ENCODE data around the gene KIAA1614.
A peak's percentile ranks its signal among the peaks of the same experiment; 100 is the strongest.

KIAA1614 gene

GRCh38 chr1:180971273-180971997 is 58.7 kb downstream of the KIAA1614 start:
- Histone ChIP-seq H3K9me3 (ENCODE audit: control insufficient read depth in 1 of 2, low read length in 2 of 2) (no peaks in the 10 kb centered on the region), H3K27ac (ENCODE audit: low read depth, low read length) (no peak overlapping the region), H3K9ac (ENCODE audit: low read depth in 1 of 2, low read length in 2 of 2) (no peak overlapping the region), H3K27me3 (ENCODE audit: control insufficient read depth in 1 of 2, insufficient read depth in 2 of 2, low read length in 2 of 2) (no peaks in the 10 kb centered on the region), H3K4me1 (ENCODE audit: control insufficient read depth in 1 of 2, insufficient read depth in 2 of 2, low read length in 2 of 2) (peaks cover 14 to 35% of the 10 kb centered on the region in 2 donors), H3K4me3 (ENCODE audit: low read depth in 1 of 2, low read length in 2 of 2) (no peak overlapping the region), H3K36me3 (ENCODE audit: control insufficient read depth in 1 of 2, insufficient read depth in 2 of 2, low read length in 2 of 2) (peaks cover 21 to 35% of the 10 kb centered on the region in 2 donors)

- H3K9me3 ChIP-seq (ENCODE audit: control insufficient read depth in 1 of 2, low read length in 2 of 2) = no peaks in the 10 kb centered on the region
- H3K4me1 ChIP-seq (ENCODE audit: control insufficient read depth in 1 of 2, insufficient read depth in 2 of 2, low read length in 2 of 2) = peaks cover 21 to 44% of the 10 kb centered on the region in 2 donors
- H3K27me3 ChIP-seq (ENCODE audit: control insufficient read depth in 1 of 2, insufficient read depth in 2 of 2, low read length in 2 of 2) = no peaks in the 10 kb centered on the region
- H3K4me3 ChIP-seq (ENCODE audit: low read depth in 1 of 2, low read length in 2 of 2) = no peak overlapping the region
- H3K9ac ChIP-seq (ENCODE audit: low read depth in 1 of 2, low read length in 2 of 2) = no peak overlapping the region
- H3K27ac ChIP-seq (ENCODE audit: low read depth, low read length) = no peak overlapping the region
- H3K36me3 ChIP-seq (ENCODE audit: control insufficient read depth in 1 of 2, insufficient read depth in 2 of 2, low read length in 2 of 2) = peaks cover 15 to 37% of the 10 kb centered on the region in 2 donors
Measured at GRCh38 chr1:180973369-180973768, 60.7 kb downstream of the KIAA1614 start.

DNA sequence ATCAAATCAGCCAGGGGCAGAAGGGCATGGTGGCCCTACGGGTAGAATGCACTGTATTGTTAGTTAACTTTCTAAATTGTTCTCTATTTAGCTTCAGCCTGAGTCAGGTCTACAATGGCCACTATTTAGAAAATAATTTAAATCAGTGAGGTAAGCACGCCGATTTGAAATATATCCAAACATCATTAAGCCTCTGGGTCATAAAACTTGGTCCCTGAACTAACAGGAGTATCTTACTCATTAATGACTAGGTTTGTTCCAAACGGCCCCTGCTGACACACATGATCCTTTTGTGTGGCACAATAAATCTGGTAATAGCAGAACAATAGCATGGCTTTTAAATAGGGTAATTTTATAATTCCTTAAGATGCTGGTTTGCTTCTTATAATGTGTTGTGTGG is 61.5 kb downstream of the KIAA1614 start:
- Histone ChIP-seq H3K9me3 (ENCODE audit: control insufficient read depth in 1 of 2, low read length in 2 of 2) (no peaks in the 10 kb centered on the region), H3K36me3 (ENCODE audit: control insufficient read depth in 1 of 2, insufficient read depth in 2 of 2, low read length in 2 of 2) (peaks cover 15 to 37% of the 10 kb centered on the region in 2 donors), H3K27ac (ENCODE audit: low read depth, low read length) (no peak overlapping the region), H3K9ac (ENCODE audit: low read depth in 1 of 2, low read length in 2 of 2) (no peak overlapping the region), H3K4me1 (ENCODE audit: control insufficient read depth in 1 of 2, insufficient read depth in 2 of 2, low read length in 2 of 2) (peaks cover 21 to 44% of the 10 kb centered on the region in 2 donors), H3K27me3 (ENCODE audit: control insufficient read depth in 1 of 2, insufficient read depth in 2 of 2, low read length in 2 of 2) (no peaks in the 10 kb centered on the region), H3K4me3 (ENCODE audit: low read depth in 1 of 2, low read length in 2 of 2) (no peak overlapping the region)

DNA sequence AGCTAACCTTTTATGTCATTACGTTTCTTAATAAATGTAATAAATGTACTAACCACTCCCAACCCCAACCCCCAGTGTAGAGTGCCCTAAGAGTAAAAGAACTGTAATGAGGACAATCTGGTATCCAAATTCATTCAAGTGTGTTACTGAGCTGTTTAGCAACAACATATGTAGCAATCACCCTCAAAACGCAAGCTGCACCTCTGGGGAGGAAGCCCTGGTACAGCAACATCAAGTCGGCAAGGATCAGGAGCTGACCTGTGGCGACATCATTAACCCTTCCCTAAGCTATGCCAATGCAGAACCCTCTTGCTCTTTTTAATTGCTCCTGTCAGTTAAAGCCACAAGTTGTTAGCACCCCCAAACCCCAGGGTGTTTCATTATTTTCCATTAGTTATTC is 62.9 kb downstream of the KIAA1614 start:
- H3K4me3 ChIP-seq (ENCODE audit: low read depth in 1 of 2, low read length in 2 of 2) = no peak overlapping the region
- H3K36me3 ChIP-seq (ENCODE audit: control insufficient read depth in 1 of 2, insufficient read depth in 2 of 2, low read length in 2 of 2) = peaks cover 15 to 37% of the 10 kb centered on the region in 2 donors
- H3K27ac ChIP-seq (ENCODE audit: low read depth, low read length) = no peak overlapping the region
- peaks cover 21 to 44% of the 10 kb centered on the region in 2 donors for H3K4me1 ChIP-seq (ENCODE audit: control insufficient read depth in 1 of 2, insufficient read depth in 2 of 2, low read length in 2 of 2)
- H3K9ac ChIP-seq (ENCODE audit: low read depth in 1 of 2, low read length in 2 of 2) = no peak overlapping the region
- no peaks in the 10 kb centered on the region for H3K27me3 ChIP-seq (ENCODE audit: control insufficient read depth in 1 of 2, insufficient read depth in 2 of 2, low read length in 2 of 2)
- no peaks in the 10 kb centered on the region for H3K9me3 ChIP-seq (ENCODE audit: control insufficient read depth in 1 of 2, low read length in 2 of 2)

- no peak overlapping the region for H3K4me3 ChIP-seq (ENCODE audit: low read depth in 1 of 2, low read length in 2 of 2)
- H3K9ac ChIP-seq (ENCODE audit: low read depth in 1 of 2, low read length in 2 of 2) = no peak overlapping the region
- H3K36me3 ChIP-seq (ENCODE audit: control insufficient read depth in 1 of 2, insufficient read depth in 2 of 2, low read length in 2 of 2) = peaks cover 15 to 36% of the 10 kb centered on the region in 2 donors
- H3K27ac ChIP-seq (ENCODE audit: low read depth, low read length) = no peak overlapping the region
- no peaks in the 10 kb centered on the region for H3K27me3 ChIP-seq (ENCODE audit: control insufficient read depth in 1 of 2, insufficient read depth in 2 of 2, low read length in 2 of 2)
- peaks cover 21 to 44% of the 10 kb centered on the region in 2 donors for H3K4me1 ChIP-seq (ENCODE audit: control insufficient read depth in 1 of 2, insufficient read depth in 2 of 2, low read length in 2 of 2)
- H3K9me3 ChIP-seq (ENCODE audit: control insufficient read depth in 1 of 2, low read length in 2 of 2) = no peaks in the 10 kb centered on the region
Measured at GRCh38 chr1:180976191-180976590, 63.5 kb downstream of the KIAA1614 start.

GRCh38 chr1:180976732-180977357 is 64.1 kb downstream of the KIAA1614 start:
- H3K27ac ChIP-seq (ENCODE audit: low read depth, low read length) = no peak overlapping the region
- H3K9me3 ChIP-seq (ENCODE audit: control insufficient read depth in 1 of 2, low read length in 2 of 2) = no peaks in the 10 kb centered on the region
- peaks cover 21 to 44% of the 10 kb centered on the region in 2 donors for H3K4me1 ChIP-seq (ENCODE audit: control insufficient read depth in 1 of 2, insufficient read depth in 2 of 2, low read length in 2 of 2)
- H3K27me3 ChIP-seq (ENCODE audit: control insufficient read depth in 1 of 2, insufficient read depth in 2 of 2, low read length in 2 of 2) = no peaks in the 10 kb centered on the region
- peak overlapping the region; percentile 9 to 36 for H3K9ac ChIP-seq (ENCODE audit: low read depth in 1 of 2, low read length in 2 of 2)
- no peak overlapping the region for H3K4me3 ChIP-seq (ENCODE audit: low read depth in 1 of 2, low read length in 2 of 2)
- peaks cover 13 to 35% of the 10 kb centered on the region in 2 donors for H3K36me3 ChIP-seq (ENCODE audit: control insufficient read depth in 1 of 2, insufficient read depth in 2 of 2, low read length in 2 of 2)

- no peak overlapping the region for H3K27ac ChIP-seq (ENCODE audit: low read depth, low read length)
- peaks cover 18 to 50% of the 10 kb centered on the region in 2 donors for H3K36me3 ChIP-seq (ENCODE audit: control insufficient read depth in 1 of 2, insufficient read depth in 2 of 2, low read length in 2 of 2)
- no peak overlapping the region for H3K4me3 ChIP-seq (ENCODE audit: low read depth in 1 of 2, low read length in 2 of 2)
- H3K27me3 ChIP-seq (ENCODE audit: control insufficient read depth in 1 of 2, insufficient read depth in 2 of 2, low read length in 2 of 2) = no peaks in the 10 kb centered on the region
- peaks cover 4 to 6% of the 10 kb centered on the region in 2 donors for H3K4me1 ChIP-seq (ENCODE audit: control insufficient read depth in 1 of 2, insufficient read depth in 2 of 2, low read length in 2 of 2)
- H3K9me3 ChIP-seq (ENCODE audit: control insufficient read depth in 1 of 2, low read length in 2 of 2) = no peaks in the 10 kb centered on the region
- H3K9ac ChIP-seq (ENCODE audit: low read depth in 1 of 2, low read length in 2 of 2) = no peak overlapping the region
Measured at GRCh38 chr1:180981596-180982387, 69.1 kb downstream of the KIAA1614 start.

GRCh38 chr1:180982422-180982821 is 69.7 kb downstream of the KIAA1614 start:
- Histone ChIP-seq H3K4me1 (ENCODE audit: control insufficient read depth in 1 of 2, insufficient read depth in 2 of 2, low read length in 2 of 2) (peaks cover under 1% of the 10 kb centered on the region in 2 donors), H3K27ac (ENCODE audit: low read depth, low read length) (no peak overlapping the region), H3K9me3 (ENCODE audit: control insufficient read depth in 1 of 2, low read length in 2 of 2) (no peaks in the 10 kb centered on the region), H3K4me3 (ENCODE audit: low read depth in 1 of 2, low read length in 2 of 2) (no peak overlapping the region), H3K9ac (ENCODE audit: low read depth in 1 of 2, low read length in 2 of 2) (no peak overlapping the region), H3K27me3 (ENCODE audit: control insufficient read depth in 1 of 2, insufficient read depth in 2 of 2, low read length in 2 of 2) (no peaks in the 10 kb centered on the region), H3K36me3 (ENCODE audit: control insufficient read depth in 1 of 2, insufficient read depth in 2 of 2, low read length in 2 of 2) (peaks cover 23 to 57% of the 10 kb centered on the region in 2 donors)

GRCh38 chr1:180988253-180988752 is 75.6 kb downstream of the KIAA1614 start:
- Histone ChIP-seq H3K9ac (ENCODE audit: low read depth in 1 of 2, low read length in 2 of 2) (no peak overlapping the region), H3K27ac (ENCODE audit: low read depth, low read length) (no peak overlapping the region), H3K4me3 (ENCODE audit: low read depth in 1 of 2, low read length in 2 of 2) (no peak overlapping the region), H3K27me3 (ENCODE audit: control insufficient read depth in 1 of 2, insufficient read depth in 2 of 2, low read length in 2 of 2) (no peaks in the 10 kb centered on the region), H3K36me3 (ENCODE audit: control insufficient read depth in 1 of 2, insufficient read depth in 2 of 2, low read length in 2 of 2) (peaks cover 50 to 76% of the 10 kb centered on the region in 2 donors), H3K4me1 (ENCODE audit: control insufficient read depth in 1 of 2, insufficient read depth in 2 of 2, low read length in 2 of 2) (no peaks in the 10 kb centered on the region), H3K9me3 (ENCODE audit: control insufficient read depth in 1 of 2, low read length in 2 of 2) (no peaks in the 10 kb centered on the region)

DNA sequence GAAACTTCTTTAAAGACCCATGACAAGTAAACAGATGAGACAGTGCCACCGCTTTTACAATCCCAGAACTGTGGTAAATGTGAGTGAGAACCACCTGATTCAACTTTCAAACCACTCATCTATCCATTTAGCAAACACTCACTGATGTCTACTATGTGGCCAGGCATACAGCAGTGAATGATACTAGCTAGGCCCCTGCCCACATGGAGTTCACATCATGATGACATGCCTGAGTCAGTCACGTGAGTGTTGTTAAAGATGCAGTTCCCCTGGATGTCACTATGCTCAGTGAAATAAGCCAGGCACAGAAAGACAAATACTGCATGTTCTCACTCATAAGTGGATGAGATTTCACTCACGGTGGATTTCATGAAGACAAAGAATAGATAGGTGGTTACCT is 81.6 kb downstream of the KIAA1614 start:
- Histone ChIP-seq H3K27ac (ENCODE audit: low read depth, low read length) (no peak overlapping the region), H3K36me3 (ENCODE audit: control insufficient read depth in 1 of 2, insufficient read depth in 2 of 2, low read length in 2 of 2) (peaks cover 21 to 37% of the 10 kb centered on the region in 2 donors), H3K4me1 (ENCODE audit: control insufficient read depth in 1 of 2, insufficient read depth in 2 of 2, low read length in 2 of 2) (no peaks in the 10 kb centered on the region), H3K9me3 (ENCODE audit: control insufficient read depth in 1 of 2, low read length in 2 of 2) (no peaks in the 10 kb centered on the region), H3K27me3 (ENCODE audit: control insufficient read depth in 1 of 2, insufficient read depth in 2 of 2, low read length in 2 of 2) (no peaks in the 10 kb centered on the region), H3K9ac (ENCODE audit: low read depth in 1 of 2, low read length in 2 of 2) (no peak overlapping the region), H3K4me3 (ENCODE audit: low read depth in 1 of 2, low read length in 2 of 2) (no peak overlapping the region)

Data from duodenal mucosa (tissue), 2 donors.